A549 (cell line): Measurements from ENCODE around the gene CRYBA4.

Experiments
- HOXB5 ChIP-seq: fragments of 250-450 bp; sonication (Bioruptor Pico); IDR thresholded peaks from 2 replicates; pipeline ENCODE4 v1.5.0; 2020; ENCODE audit warnings: mild to moderate bottlenecking, moderate library complexity
- TF ChIP-seq, protein P1 (sequence below): fragments of 150-350 bp; IDR thresholded peaks from 2 replicates; pipeline ENCODE4 v1.6.1; 2014; ENCODE audit warnings: low read depth, mild to moderate bottlenecking, low read length
- TF ChIP-seq, protein P2 (sequence below): fragments of >200 bp; sonication (Bioruptor Twin); formaldehyde crosslinking; IDR thresholded peaks from 3 replicates; pipeline ENCODE4 v1.5.1; 2016

DNA sequence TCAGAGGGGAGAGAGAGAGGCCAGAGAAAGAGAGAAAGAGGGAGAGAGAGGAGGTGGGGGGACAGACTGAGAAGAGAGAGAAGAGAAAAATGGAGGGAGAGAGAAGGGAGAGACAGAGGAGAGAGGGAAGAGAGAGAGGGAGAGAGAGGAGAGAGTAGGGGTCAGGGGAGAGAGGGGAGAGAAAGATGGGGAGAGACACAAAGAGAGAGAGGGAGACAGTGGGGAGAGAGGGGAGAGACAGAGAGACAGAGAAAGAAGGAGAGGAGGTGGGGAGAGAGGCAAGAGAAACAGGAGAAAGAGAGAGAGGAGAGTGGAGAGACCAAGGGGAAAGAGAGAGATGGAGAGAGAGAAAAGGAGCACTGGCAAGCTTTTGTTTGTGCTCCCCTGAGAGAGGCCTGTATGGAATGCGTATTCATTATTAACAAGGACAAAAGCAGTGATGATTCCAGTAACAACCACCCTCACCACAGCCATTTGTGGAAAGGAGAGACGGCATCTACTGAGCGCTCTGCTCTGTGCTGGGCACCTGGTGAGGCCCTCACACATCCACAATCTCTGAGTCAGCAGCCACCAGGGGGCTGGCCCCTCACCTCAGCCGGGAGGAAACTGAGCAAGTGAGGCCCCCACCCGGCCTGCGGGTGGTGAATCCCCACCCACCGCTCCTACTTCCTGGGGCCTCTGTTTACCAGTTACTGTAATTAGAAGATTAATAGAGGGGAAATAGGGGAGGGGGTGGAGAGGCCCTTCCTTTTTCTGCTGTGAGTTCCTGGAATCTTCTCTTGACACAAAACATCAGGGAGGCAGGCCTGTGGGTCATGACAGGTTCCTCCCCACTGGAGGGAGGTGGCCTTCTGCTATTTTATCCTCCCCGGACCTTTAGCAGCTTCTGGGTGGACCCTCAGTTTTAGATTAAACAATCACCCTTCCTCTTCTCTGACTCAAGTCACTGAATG, 21.0 kb downstream of the CRYBA4 start:
- TF ChIP-seq, protein P1, sequence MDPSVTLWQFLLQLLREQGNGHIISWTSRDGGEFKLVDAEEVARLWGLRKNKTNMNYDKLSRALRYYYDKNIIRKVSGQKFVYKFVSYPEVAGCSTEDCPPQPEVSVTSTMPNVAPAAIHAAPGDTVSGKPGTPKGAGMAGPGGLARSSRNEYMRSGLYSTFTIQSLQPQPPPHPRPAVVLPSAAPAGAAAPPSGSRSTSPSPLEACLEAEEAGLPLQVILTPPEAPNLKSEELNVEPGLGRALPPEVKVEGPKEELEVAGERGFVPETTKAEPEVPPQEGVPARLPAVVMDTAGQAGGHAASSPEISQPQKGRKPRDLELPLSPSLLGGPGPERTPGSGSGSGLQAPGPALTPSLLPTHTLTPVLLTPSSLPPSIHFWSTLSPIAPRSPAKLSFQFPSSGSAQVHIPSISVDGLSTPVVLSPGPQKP: no peak
- TF ChIP-seq, protein P2, sequence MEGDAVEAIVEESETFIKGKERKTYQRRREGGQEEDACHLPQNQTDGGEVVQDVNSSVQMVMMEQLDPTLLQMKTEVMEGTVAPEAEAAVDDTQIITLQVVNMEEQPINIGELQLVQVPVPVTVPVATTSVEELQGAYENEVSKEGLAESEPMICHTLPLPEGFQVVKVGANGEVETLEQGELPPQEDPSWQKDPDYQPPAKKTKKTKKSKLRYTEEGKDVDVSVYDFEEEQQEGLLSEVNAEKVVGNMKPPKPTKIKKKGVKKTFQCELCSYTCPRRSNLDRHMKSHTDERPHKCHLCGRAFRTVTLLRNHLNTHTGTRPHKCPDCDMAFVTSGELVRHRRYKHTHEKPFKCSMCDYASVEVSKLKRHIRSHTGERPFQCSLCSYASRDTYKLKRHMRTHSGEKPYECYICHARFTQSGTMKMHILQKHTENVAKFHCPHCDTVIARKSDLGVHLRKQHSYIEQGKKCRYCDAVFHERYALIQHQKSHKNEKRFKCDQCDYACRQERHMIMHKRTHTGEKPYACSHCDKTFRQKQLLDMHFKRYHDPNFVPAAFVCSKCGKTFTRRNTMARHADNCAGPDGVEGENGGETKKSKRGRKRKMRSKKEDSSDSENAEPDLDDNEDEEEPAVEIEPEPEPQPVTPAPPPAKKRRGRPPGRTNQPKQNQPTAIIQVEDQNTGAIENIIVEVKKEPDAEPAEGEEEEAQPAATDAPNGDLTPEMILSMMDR: no peak
- TF ChIP-seq HOXB5 (CRISPR knock-in tag): no peak
